ENCODE data around the gene ZFYVE1.

ZFYVE1 gene

GRCh38 chr14:73026845-73027542, at the start of gene ZFYVE1:
Gene ZFYVE1 (minus strand): TSS chr14:73027106. CDS start chr14:73024508, 2,598 bp downstream.
- H3K27me3 ChIP-seq, result no peaks in the 10 kb centered on the region
- peak; percentile 16 for TF ChIP-seq CTCF (IDR thresholded peaks at IDR 0.05)
- peak within 1 kb of the TSS; percentile 78 to 83 for H3K4me3 ChIP-seq (ENCODE audit: low read depth in 1 of 2, low read length in 1 of 2)
- peaks cover 22% of the 10 kb centered on the region for H3K36me3 ChIP-seq
- H3K4me1 ChIP-seq (ENCODE audit: control insufficient read depth in 1 of 2, insufficient read depth in 1 of 2, low read depth in 1 of 2, low read length in 1 of 2), result peaks cover 31 to 38% of the 10 kb centered on the region in 2 experiments
- peak within 1 kb of the TSS; percentile 92 for H3K27ac ChIP-seq
- no peaks in the 10 kb centered on the region for H3K9me3 ChIP-seq

- H3K4me1 ChIP-seq (ENCODE audit: control insufficient read depth in 1 of 2, insufficient read depth in 1 of 2, low read depth in 1 of 2, low read length in 1 of 2), result no peaks in the 10 kb centered on the region
- no peaks in the 10 kb centered on the region for H3K27me3 ChIP-seq
- peaks cover 32% of the 10 kb centered on the region for H3K36me3 ChIP-seq
- TF ChIP-seq CTCF (IDR thresholded peaks at IDR 0.05), result no peak
- no peak overlapping the region for H3K4me3 ChIP-seq (ENCODE audit: low read depth in 1 of 2, low read length in 1 of 2)
- H3K27ac ChIP-seq, result no peak overlapping the region
- H3K9me3 ChIP-seq, result no peaks in the 10 kb centered on the region
Measured at GRCh38 chr14:73069585-73069984, 42.7 kb upstream of the ZFYVE1 start.

- peaks cover 22 to 30% of the 10 kb centered on the region in 2 experiments for H3K4me1 ChIP-seq (ENCODE audit: control insufficient read depth in 1 of 2, insufficient read depth in 1 of 2, low read depth in 1 of 2, low read length in 1 of 2)
- no peaks in the 10 kb centered on the region for H3K36me3 ChIP-seq
- TF ChIP-seq CTCF (IDR thresholded peaks at IDR 0.05), result no peak
- H3K4me3 ChIP-seq (ENCODE audit: low read depth in 1 of 2, low read length in 1 of 2), result peak overlapping the region; percentile 77 to 96
- H3K27ac ChIP-seq, result peak overlapping the region; percentile 87
- H3K9me3 ChIP-seq, result no peaks in the 10 kb centered on the region
- no peaks in the 10 kb centered on the region for H3K27me3 ChIP-seq
Measured at GRCh38 chr14:73058922-73059673, 32.2 kb upstream of the ZFYVE1 start.

- H3K4me3 ChIP-seq (ENCODE audit: low read depth in 1 of 2, low read length in 1 of 2), result peak within 1 kb of the TSS; percentile 77 to 96
- TF ChIP-seq CTCF (IDR thresholded peaks at IDR 0.05), result peak; percentile 36
Measured at GRCh38 chr14:73058224-73058921, 31.5 kb upstream of the ZFYVE1 start, which contains the start of gene RBM25. Gene RBM25 (plus strand): TSS chr14:73058534. CDS start chr14:73071642, 13,108 bp downstream.

GRCh38 chr14:73057944-73058223, 31.0 kb upstream of the ZFYVE1 start:
- no peak for TF ChIP-seq CTCF (IDR thresholded peaks at IDR 0.05)
- H3K36me3 ChIP-seq, result no peaks in the 10 kb centered on the region
- H3K4me1 ChIP-seq (ENCODE audit: control insufficient read depth in 1 of 2, insufficient read depth in 1 of 2, low read depth in 1 of 2, low read length in 1 of 2), result peaks cover 22 to 30% of the 10 kb centered on the region in 2 experiments
- no peaks in the 10 kb centered on the region for H3K9me3 ChIP-seq
- H3K27me3 ChIP-seq, result no peaks in the 10 kb centered on the region
- H3K27ac ChIP-seq, result peak overlapping the region; percentile 87
- H3K4me3 ChIP-seq (ENCODE audit: low read depth in 1 of 2, low read length in 1 of 2), result peak overlapping the region; percentile 77 to 96

More at GRCh38 chr14:73058224-73058921, 31.5 kb upstream of the ZFYVE1 start, which contains the start of gene RBM25:
- Histone ChIP-seq H3K27me3 (no peaks in the 10 kb centered on the region), H3K4me1 (ENCODE audit: control insufficient read depth in 1 of 2, insufficient read depth in 1 of 2, low read depth in 1 of 2, low read length in 1 of 2) (peaks cover 22 to 30% of the 10 kb centered on the region in 2 experiments), H3K27ac (peak within 1 kb of the TSS; percentile 87), H3K36me3 (no peaks in the 10 kb centered on the region), H3K9me3 (no peaks in the 10 kb centered on the region)

Data from neutrophil (primary cell).